HepG2 (cell line): Measurements from ENCODE around the gene FANCE. TPM values are rescaled to one million over a fixed set of nuclear protein-coding genes. Genes with fewer than 3 reads are reported as not detected.

Source experiments
- AGO2 ChIP-seq: fragments of 200-400 bp; formaldehyde crosslinking; optimal IDR thresholded peaks from 2 replicates; pipeline ENCODE3; 2017; ENCODE audit warnings: mild to moderate bottlenecking, low read depth, low read length, moderate library complexity
- HNF1A ChIP-seq, 2 experiments: sonication (generic) in 1 of 2; formaldehyde crosslinking in 1 of 2; IDR thresholded peaks; 2 replicates each; pipeline versions ENCODE4 v1.4.0 to v1.6.1; 2016 to 2020; ENCODE audit warnings: borderline replicate concordance in 1 of 2, low read depth in 1 of 2, mild to moderate bottlenecking in 1 of 2, missing genetic modification reagents in 1 of 2
- MEIS1 ChIP-seq: sonication (generic); formaldehyde crosslinking; IDR thresholded peaks from 2 replicates; pipeline ENCODE4 v1.9.0; 2021; ENCODE audit warnings: mild to moderate bottlenecking, missing genetic modification reagents, moderate library complexity, borderline replicate concordance
- MIER2 ChIP-seq: IDR thresholded peaks from 2 replicates; pipeline ENCODE4 v1.6.1; 2016; ENCODE audit warnings: missing biosample characterization, missing genetic modification reagents
- POLR2AphosphoS5 ChIP-seq: IDR thresholded peaks from 2 replicates; pipeline ENCODE4 v1.6.1; 2012; ENCODE audit warnings: low read depth, low read length
- POLR2G ChIP-seq: fragments of 200-400 bp; formaldehyde crosslinking; IDR thresholded peaks from 2 replicates; pipeline ENCODE4 v1.6.1; 2018; ENCODE audit warnings: mild to moderate bottlenecking, low read depth, low read length, moderate library complexity
- SALL1 ChIP-seq: sonication (generic); formaldehyde crosslinking; IDR thresholded peaks from 2 replicates; pipeline ENCODE4 v1.8.0; 2022; ENCODE audit warnings: mild to moderate bottlenecking, missing genetic modification reagents
- ZBTB26 ChIP-seq: IDR thresholded peaks from 2 replicates; pipeline ENCODE4 v1.6.1; 2016; ENCODE audit warnings: missing compliant biosample characterization, missing genetic modification reagents, borderline replicate concordance
- ZHX2 ChIP-seq, 2 experiments: sonication (generic) in 1 of 2; formaldehyde crosslinking in 1 of 2; IDR thresholded peaks; 2 replicates each; pipeline versions ENCODE4 v1.6.1 to v1.9.0; 2014 to 2022; ENCODE audit warnings: antibody characterized with exemption in 1 of 2, borderline replicate concordance in 1 of 2, inconsistent platforms in 1 of 2, low read depth in 1 of 2, missing genetic modification reagents in 1 of 2
- ZNF362 ChIP-seq: sonication (generic); formaldehyde crosslinking; IDR thresholded peaks from 2 replicates; pipeline ENCODE4 v1.4.0; 2020; ENCODE audit warnings: missing genetic modification reagents, mild to moderate bottlenecking, borderline replicate concordance
- ZNF644 ChIP-seq: IDR thresholded peaks from 2 replicates; pipeline ENCODE4 v1.6.1; 2016; ENCODE audit warnings: low read depth
- ZNF782 ChIP-seq: sonication (generic); formaldehyde crosslinking; IDR thresholded peaks from 2 replicates; pipeline ENCODE4 v1.4.0; 2020; ENCODE audit warnings: missing genetic modification reagents, mild to moderate bottlenecking, borderline replicate concordance
- polyA plus RNA-seq, 8 experiments: library from polyadenylated mRNA; depleted of rRNA in 3 of 8; stranded (reverse) in 7 of 8; unstranded in 1 of 8; fragments of >200 nt; fragmentation: Illumina TruSeq in 4 of 8; extraction: Trizol in 4 of 8; gene quantifications; 2 replicates each; pipeline versions ENCODE4 v1.2.1 to v1.2.3, GENCODE V29; 2011 to 2016; ENCODE audit warnings: low read depth in 4 of 8, missing spikeins in 1 of 8, mixed read lengths in 1 of 8; ENCODE audit not compliant: insufficient read depth in 1 of 8
- total RNA-seq, 5 experiments: library from RNA; depleted of rRNA; stranded (reverse); fragments of >200 nt; fragmentation: Illumina TruSeq; extraction: Trizol; gene quantifications; 2 replicates each; pipeline ENCODE4 v1.2.3, GENCODE V29; 2016; ENCODE audit warnings: low read depth in 1 of 5

The FANCE gene
- total and polyA plus RNA-seq, 2 of the 13 experiments (the other 11 are each of a cell fraction or from before 2014, with no cell fraction given): 7.1 to 11.2 TPM

- TF ChIP-seq ZHX2 (IDR thresholded peaks at IDR 0.05; ENCODE audit: low read depth) (no peak), ZHX2 (CRISPR knock-in tag; IDR thresholded peaks at IDR 0.05; ENCODE audit: borderline replicate concordance) (no peak), AGO2 (peak; percentile 99), MEIS1 (CRISPR knock-in tag) (0 out of 2 replicates have a peak, but pooled peaks have one; percentile 12), ZBTB26 (CRISPR knock-in tag) (no peak; the same call in 1 of the 2 replicates), ZNF362 (CRISPR knock-in tag) (no peak), POLR2AphosphoS5 (peak; percentile 59), ZNF782 (CRISPR knock-in tag) (peak; percentile 3; the same call in 1 of the 2 replicates), MIER2 (CRISPR knock-in tag) (no peak), HNF1A (IDR thresholded peaks at IDR 0.05; ENCODE audit: low read depth) (0 out of 2 replicates have a peak, but pooled peaks have one; percentile 6), HNF1A (CRISPR knock-in tag; IDR thresholded peaks at IDR 0.05; ENCODE audit: borderline replicate concordance) (no peak), SALL1 (CRISPR knock-in tag) (no peak), POLR2G (0 out of 2 replicates have a peak, but pooled peaks have one; percentile 1), ZNF644 (no peak)
Observed at GRCh38 chr6:35468980-35469750, 17.0 kb downstream of the FANCE start (continued).
